Stomach smooth muscle (tissue), 2 donors: ENCODE measurements around the gene PPP1R12A.
A peak's percentile ranks its signal among the peaks of the same experiment; 100 is the strongest.
"Not testable (repeated sequence)": the region's sequence is repeated elsewhere in the genome, so short reads cannot be mapped to it uniquely, and the experiment has no call there.

Experiments
- H3K27ac ChIP-seq: one replicate; pipeline ENCODE4 v1.7.0; 2013; ENCODE audit warnings: mild to moderate bottlenecking, low read length, inconsistent platforms
- H3K27me3 ChIP-seq, 2 donors: one replicate each; pipeline ENCODE4 v1.7.0; 2013; ENCODE audit warnings: low read length in 2 of 2; ENCODE audit not compliant: insufficient read depth in 2 of 2, control insufficient read depth in 1 of 2
- H3K36me3 ChIP-seq, 2 donors: one replicate each; pipeline ENCODE4 v1.7.0; 2013; ENCODE audit warnings: low read length in 2 of 2; ENCODE audit not compliant: control insufficient read depth in 2 of 2, insufficient read depth in 2 of 2
- H3K4me1 ChIP-seq: one replicate; pipeline ENCODE4 v1.7.0; 2013; ENCODE audit warnings: low read length; ENCODE audit not compliant: control insufficient read depth, insufficient read depth
- H3K4me3 ChIP-seq, 2 donors: one replicate each; pipeline ENCODE4 v1.7.0; 2013; ENCODE audit warnings: low read length in 2 of 2
- H3K9ac ChIP-seq, 2 donors: one replicate each; pipeline ENCODE4 v1.7.0; 2013; ENCODE audit warnings: low read length in 2 of 2, mild to moderate bottlenecking in 1 of 2
- H3K9me3 ChIP-seq, 2 donors: one replicate each; pipeline ENCODE4 v1.7.0; 2013; ENCODE audit warnings: low read length in 2 of 2; ENCODE audit not compliant: control insufficient read depth in 2 of 2
- donor health status: healthy.
- donor health status: Pancreatic carcinoma.

Gene PPP1R12A

DNA sequence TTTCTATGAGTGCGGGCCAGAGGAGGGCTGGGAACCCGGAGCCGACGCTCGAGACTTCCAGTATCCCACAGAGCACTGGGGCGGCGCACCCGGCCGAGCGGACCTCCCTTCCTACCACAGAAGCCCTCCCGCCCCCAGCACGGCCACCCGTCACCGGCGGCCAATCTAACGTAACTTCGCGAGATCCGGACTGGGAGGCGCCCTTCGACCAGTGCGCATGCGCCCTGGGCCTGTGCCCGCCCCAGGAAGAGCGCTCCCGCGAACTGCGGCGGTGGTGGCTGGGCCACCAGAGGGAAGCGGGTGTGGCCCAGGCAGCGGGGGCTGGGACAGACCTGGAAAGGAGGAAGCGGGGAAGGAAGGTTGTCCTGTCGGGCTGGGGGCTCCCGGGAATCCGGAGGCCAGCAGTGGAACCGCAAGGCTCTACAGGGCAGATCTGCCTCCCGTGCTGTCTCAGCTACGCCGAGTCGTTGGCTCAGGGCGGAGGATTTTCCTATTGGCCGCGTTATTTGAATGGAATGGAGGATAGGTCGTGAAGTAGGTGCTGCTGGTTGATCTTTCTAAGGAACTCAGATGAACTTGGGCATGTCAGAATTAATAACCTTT is at the start of gene PPP1R12A:
Gene PPP1R12A, minus strand, starts transcription at position 77 of the 603 bp plus-strand sequence. CDS start 166 bp downstream, outside the sequence.
- peak within 1 kb of the TSS; percentile 96 to 97 for H3K4me3 ChIP-seq
- H3K4me1 ChIP-seq, result peaks cover 5% of the 10 kb centered on the region
- no peaks in the 10 kb centered on the region for H3K9me3 ChIP-seq
- H3K27ac ChIP-seq, result peak within 1 kb of the TSS; percentile 100
- no peaks in the 10 kb centered on the region for H3K27me3 ChIP-seq
- H3K9ac ChIP-seq, result peak within 1 kb of the TSS; percentile 98 to 100
- H3K36me3 ChIP-seq, result peaks cover 0 to under 1% of the 10 kb centered on the region in 2 donors

GRCh38 chr12:79983986-79984620 is 49.2 kb upstream of the PPP1R12A start:
- no peak overlapping the region for H3K9ac ChIP-seq
- H3K4me3 ChIP-seq, result no peak overlapping the region
- peaks cover 3% of the 10 kb centered on the region for H3K4me1 ChIP-seq
- no peaks in the 10 kb centered on the region for H3K9me3 ChIP-seq
- no peaks in the 10 kb centered on the region for H3K36me3 ChIP-seq
- no peaks in the 10 kb centered on the region for H3K27me3 ChIP-seq
- no peak overlapping the region for H3K27ac ChIP-seq

- H3K27me3 ChIP-seq, result no peaks in the 10 kb centered on the region
- no peak overlapping the region for H3K27ac ChIP-seq
These were observed 48.6 kb upstream of the PPP1R12A start for GRCh38 chr12:79983492-79983891.

DNA sequence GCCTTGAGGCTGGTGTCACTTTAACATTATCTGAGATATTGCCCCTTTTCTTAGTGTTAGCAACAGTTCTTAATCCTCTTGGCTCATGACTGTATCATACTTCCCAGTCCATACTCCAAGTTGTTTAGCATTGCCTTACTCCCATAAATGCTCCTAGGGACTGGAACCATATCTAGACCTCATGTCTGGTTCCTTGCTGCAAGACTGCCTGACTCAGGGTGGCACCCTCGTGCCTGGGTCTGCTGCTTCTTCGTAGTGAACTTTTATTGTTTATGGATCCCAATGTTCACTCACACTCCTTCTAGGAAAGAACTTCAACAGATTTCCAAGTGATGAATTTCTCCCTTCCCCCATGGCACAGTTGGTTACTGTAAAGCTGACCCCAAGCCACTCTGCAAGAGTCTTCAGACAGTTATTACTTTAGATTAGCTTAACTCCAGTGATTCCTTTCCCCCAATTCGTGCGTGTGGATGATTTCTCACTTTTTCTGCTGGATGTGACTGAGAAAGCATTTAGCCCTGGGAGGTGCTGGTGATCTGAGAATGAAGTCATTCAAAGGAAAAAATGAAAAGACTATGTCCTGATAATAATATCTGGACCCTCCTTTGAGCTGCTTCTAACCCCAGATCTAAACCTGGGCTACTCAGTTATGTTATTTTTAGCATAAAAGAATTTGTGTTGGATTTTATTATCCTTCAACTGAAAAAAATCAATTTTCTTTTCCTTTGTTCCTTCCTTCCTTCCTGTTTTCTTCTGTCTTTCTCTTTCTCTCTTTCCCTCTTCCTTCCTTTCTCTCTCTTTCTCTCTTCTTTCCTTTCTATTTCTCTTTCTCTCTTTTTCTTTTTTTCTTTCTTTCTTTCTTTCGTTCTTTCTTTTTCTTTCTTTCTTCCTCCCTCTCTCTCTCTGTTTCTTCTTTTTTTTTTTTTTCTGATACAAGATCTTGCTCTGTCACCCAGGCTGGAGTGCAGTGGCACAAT is 47.5 kb upstream of the PPP1R12A start:
- no peak overlapping the region for H3K27ac ChIP-seq
- peaks cover 3% of the 10 kb centered on the region for H3K4me1 ChIP-seq

More at GRCh38 chr12:79983492-79983891, 48.6 kb upstream of the PPP1R12A start:
- Histone ChIP-seq H3K36me3 (no peaks in the 10 kb centered on the region), H3K4me1 (peaks cover 3% of the 10 kb centered on the region), H3K9me3 (no peaks in the 10 kb centered on the region), H3K9ac (no peak overlapping the region), H3K4me3 (no peak overlapping the region)

GRCh38 chr12:79978692-79979091 is 43.8 kb upstream of the PPP1R12A start:
- no peak overlapping the region for H3K4me3 ChIP-seq
- no peak overlapping the region for H3K27ac ChIP-seq
- H3K9ac ChIP-seq, result no peak overlapping the region
- no peaks in the 10 kb centered on the region for H3K36me3 ChIP-seq
- H3K4me1 ChIP-seq, result peaks cover 10% of the 10 kb centered on the region
- no peaks in the 10 kb centered on the region for H3K27me3 ChIP-seq
- H3K9me3 ChIP-seq, result no peaks in the 10 kb centered on the region

More for the DNA sequence above, 47.5 kb upstream of the PPP1R12A start:
- H3K4me3 ChIP-seq, result no peak overlapping the region
- no peaks in the 10 kb centered on the region for H3K27me3 ChIP-seq
- H3K36me3 ChIP-seq, result no peaks in the 10 kb centered on the region
- H3K9ac ChIP-seq, result no peak overlapping the region
- H3K9me3 ChIP-seq, result no peaks in the 10 kb centered on the region

GRCh38 chr12:79977856-79978460 is 43.1 kb upstream of the PPP1R12A start:
- peaks cover 14% of the 10 kb centered on the region for H3K4me1 ChIP-seq
- not testable (repeated sequence) for H3K9me3 ChIP-seq, H3K4me3 ChIP-seq, H3K27me3 ChIP-seq, H3K27ac ChIP-seq, H3K9ac ChIP-seq, H3K36me3 ChIP-seq

GRCh38 chr12:79975143-79975542 is 40.2 kb upstream of the PPP1R12A start:
- H3K9me3 ChIP-seq, result no peaks in the 10 kb centered on the region
- no peak overlapping the region for H3K27ac ChIP-seq
- no peak overlapping the region for H3K9ac ChIP-seq

GRCh38 chr12:79973801-79974200 is 38.9 kb upstream of the PPP1R12A start:
- no peaks in the 10 kb centered on the region for H3K36me3 ChIP-seq
- no peaks in the 10 kb centered on the region for H3K9me3 ChIP-seq
- peak overlapping the region; percentile 52 to 57 for H3K9ac ChIP-seq
- H3K4me3 ChIP-seq, result peak overlapping the region; percentile 17 to 42
- H3K4me1 ChIP-seq, result peaks cover 12% of the 10 kb centered on the region
- no peaks in the 10 kb centered on the region for H3K27me3 ChIP-seq
- H3K27ac ChIP-seq, result peak overlapping the region; percentile 49

More at GRCh38 chr12:79975143-79975542, 40.2 kb upstream of the PPP1R12A start:
- Histone ChIP-seq H3K4me3 (no peak overlapping the region), H3K4me1 (peaks cover 12% of the 10 kb centered on the region), H3K36me3 (no peaks in the 10 kb centered on the region), H3K27me3 (no peaks in the 10 kb centered on the region)

DNA sequence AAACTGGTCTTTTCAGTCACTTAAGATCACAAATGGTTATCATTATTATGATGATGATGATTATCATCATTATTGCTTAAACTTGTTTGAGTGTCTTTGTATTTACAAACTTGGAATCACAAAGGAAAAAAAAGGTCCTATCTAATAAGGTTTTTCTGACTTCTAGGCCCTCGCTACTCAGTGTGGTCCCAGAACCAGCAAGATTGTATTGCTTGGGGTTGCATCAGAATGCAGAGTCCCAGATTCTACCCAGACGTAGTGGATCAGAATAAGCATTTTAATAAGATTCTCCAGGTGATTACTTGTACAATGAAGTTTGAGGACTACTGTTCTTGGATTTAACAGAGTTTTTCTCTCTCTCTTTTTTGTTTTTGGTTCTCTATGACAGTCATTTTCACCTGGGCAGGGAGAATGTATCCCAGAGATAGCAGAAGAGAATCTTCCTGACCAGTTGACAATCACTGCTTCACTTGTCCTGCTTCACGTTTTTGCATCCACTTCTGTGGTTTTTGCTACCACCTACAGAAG is 29.3 kb upstream of the PPP1R12A start:
- H3K27ac ChIP-seq, result no peak overlapping the region
- no peaks in the 10 kb centered on the region for H3K9me3 ChIP-seq
- no peaks in the 10 kb centered on the region for H3K36me3 ChIP-seq
- H3K27me3 ChIP-seq, result no peaks in the 10 kb centered on the region
- no peaks in the 10 kb centered on the region for H3K4me1 ChIP-seq
- H3K4me3 ChIP-seq, result no peak overlapping the region
- H3K9ac ChIP-seq, result no peak overlapping the region

DNA sequence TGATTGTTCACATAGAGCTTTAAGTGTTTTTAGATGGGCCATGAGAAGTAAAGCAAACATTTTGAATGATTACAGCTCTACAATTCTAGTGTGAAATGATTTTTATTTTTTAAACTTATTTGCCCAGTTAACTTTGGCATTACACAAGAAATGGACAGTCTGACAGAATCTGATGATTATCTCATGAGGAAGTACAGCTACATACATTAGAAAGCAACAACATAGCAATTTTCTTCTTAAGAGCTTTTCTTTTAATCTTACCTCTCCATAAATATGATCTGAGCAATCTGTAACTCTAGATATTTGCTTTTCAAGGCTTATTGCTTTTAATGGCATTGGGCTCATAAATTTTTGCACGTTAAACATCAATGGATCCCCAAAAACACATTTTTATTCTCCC is 26.5 kb upstream of the PPP1R12A start:
- no peaks in the 10 kb centered on the region for H3K9me3 ChIP-seq
- no peaks in the 10 kb centered on the region for H3K27me3 ChIP-seq
- H3K4me3 ChIP-seq, result no peak overlapping the region
- no peaks in the 10 kb centered on the region for H3K36me3 ChIP-seq
- H3K4me1 ChIP-seq, result no peaks in the 10 kb centered on the region
- H3K9ac ChIP-seq, result no peak overlapping the region
- no peak overlapping the region for H3K27ac ChIP-seq
